HG03571 (cell line): ENCODE measurements around the gene TMEM53.
A peak's percentile ranks its signal among the peaks of the same experiment; 100 is the strongest.

ENCODE experiments used
- ATAC-seq: cut with Tn5 transposase; IDR thresholded peaks from one replicate; pipeline ENCODE4 v1.9.1; 2021; ENCODE audit not compliant: unreplicated experiment

The TMEM53 gene

DNA sequence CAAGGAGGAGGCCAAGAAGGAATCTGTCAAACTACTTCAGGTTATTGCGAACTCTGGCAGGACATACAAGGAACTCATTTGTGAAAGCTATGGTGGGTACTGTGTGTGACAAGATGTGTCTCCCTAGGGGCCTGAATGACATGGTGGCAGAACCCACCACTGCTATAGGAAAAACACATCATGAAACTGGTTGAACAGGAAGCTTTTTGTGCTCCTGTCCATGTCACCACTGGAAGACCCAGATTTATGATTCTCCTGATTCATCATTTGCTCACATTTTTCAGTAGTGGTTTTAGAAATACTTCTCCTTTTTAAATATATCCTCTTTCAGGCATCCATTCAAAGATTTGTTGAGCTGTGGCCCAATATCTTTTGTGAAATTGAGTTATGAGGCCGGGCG, 23.9 kb upstream of the TMEM53 start:
- ATAC-seq, result no peak

DNA sequence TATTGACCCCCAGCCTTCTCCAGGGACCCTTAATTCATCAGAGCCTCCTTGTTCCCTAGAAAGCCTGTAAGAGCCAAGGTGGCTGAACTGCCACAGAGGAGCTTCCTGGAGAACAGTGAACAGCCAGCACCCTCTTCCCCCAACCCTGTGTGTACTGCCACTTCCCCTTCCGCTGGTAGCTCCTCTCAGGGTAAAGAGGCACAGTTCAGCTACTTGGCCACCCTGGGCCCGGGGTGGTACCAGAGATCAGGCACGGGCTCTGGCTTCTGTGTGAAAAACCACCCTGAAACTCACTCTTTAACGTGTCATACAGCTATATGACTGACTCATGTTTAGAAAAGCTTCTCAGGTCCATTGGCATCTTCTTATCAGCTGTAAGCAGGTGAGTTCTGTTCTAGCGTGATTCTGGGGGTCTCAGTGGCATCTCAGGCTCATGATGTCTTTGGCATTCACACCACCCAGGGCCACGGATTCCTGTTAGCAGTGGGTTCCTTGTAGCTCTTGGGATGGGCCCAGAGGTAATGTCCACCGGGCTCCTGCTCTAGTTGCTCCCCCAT, 22.6 kb upstream of the TMEM53 start:
- ATAC-seq, result no peak

DNA sequence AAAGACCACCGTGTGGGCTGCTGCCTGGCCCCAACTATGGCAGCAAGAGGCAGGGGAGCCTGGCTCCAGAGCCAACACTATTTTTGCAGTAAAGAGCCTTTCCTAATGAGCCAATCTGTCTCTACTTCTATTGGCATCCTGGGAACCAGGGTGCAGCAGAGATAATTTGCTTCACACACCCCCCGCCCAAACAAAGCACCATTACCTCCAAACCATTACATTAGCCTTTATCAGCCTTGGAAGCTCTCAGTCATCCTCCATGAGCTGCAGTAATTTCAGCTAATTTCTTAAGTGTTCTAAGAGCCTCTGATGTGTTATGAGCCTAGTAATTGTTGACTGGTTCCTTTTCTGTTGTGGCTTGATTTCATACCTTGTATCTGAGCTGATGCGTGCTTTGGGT, 21.8 kb upstream of the TMEM53 start:
- ATAC-seq, result no peak

DNA sequence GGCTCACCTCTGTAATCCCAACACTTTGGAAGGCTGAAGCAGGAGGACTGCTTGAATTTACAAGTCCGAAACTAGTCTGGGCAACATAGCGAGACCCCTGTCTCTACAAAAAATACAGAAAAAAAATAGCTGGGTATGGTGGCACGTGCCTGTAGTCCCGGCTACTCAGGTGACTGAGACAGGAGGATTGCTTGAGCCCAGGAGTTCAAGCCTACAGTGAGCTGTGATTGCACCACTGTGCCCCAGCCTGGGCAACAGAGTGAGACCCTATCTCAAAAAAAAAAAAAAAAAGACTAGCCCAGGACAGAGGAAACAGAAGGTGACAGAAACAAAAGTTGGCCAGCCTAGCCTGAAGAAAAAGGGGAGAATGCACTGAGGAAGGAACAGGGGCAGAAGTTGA, 21.4 kb upstream of the TMEM53 start:
- ATAC-seq, result no peak

DNA sequence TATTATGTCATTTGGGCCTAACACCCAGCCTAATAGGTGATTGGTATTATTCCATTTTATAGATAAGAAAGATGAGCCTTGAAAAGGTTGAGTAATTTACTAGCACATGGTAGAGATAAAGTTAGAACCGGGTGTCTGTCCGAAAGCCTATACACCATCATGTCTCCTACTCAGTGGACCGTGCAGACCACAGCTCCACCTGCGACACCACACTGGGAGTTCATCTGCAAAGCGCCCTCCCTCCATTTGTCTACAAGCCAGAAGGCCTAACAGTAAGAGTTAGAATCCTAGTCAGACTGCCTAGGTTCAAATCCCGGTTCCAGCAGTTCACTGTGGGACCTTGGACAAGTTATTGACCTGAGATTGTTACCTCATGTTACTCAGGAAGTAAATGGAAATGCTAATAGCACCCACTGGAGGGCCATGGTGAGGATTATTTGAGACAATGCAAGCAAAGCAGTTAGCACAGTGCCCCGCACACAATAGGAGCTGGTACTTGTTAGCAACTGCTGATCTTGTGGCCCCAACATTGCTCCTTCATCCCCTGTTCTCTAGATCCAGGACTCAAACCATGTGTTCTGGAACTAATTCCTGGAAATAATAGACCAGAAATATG, 20.7 kb upstream of the TMEM53 start:
- peak; percentile 62 for ATAC-seq

DNA sequence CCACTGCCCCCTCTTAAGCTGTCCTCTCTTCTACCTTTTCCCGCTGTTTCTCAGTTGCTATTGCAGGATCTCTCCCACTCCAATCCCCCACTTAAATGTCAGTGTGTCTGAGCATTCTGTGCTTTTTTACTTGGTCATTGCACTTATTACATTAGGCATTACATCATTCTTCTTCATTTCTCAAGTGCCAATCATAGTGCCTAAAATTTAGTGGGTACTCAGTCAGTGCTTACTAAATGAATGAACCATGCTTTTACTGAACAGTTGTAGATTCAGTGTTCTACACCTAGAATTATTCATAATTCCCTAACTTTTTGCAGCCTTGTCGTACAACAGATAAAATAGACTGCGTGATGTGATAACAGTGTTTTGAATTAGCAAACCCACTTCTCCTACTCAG, 19.6 kb upstream of the TMEM53 start:
- no peak for ATAC-seq

DNA sequence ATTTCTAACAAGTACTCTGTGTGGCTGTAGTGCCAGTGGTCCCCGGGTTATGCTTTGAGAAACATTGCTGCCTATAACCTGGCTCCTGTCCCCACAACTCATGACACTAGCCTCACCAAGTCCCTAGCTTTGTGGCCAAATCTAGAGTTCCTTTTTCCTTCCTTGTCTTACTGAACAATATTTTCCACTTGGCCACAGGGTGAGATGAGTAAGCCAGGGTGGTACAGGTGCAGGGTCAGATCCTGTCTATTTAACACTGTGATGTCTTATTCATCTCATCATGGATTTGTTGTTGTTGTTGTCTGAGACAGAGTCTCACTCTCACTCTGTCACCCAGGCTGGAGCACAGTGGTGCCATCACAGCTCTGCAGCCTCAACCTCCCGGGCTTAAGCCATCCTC, 18.9 kb upstream of the TMEM53 start:
- ATAC-seq, result no peak

DNA sequence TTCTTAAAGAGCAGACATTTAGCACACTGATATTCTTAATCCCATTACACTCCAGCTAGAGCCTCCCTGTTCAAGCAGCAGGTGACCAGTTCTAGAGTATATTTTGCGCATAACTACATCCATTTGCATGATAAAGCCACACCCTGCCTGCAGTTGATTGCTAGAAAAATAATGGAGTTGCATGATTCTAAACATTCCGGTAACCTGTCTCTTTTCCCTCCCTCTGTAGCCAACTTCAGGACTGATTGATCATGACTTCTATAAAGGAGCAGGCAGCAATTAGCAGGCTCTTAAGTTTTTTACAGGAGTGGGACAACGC, 15.1 kb upstream of the TMEM53 start:
- ATAC-seq, result no peak

DNA sequence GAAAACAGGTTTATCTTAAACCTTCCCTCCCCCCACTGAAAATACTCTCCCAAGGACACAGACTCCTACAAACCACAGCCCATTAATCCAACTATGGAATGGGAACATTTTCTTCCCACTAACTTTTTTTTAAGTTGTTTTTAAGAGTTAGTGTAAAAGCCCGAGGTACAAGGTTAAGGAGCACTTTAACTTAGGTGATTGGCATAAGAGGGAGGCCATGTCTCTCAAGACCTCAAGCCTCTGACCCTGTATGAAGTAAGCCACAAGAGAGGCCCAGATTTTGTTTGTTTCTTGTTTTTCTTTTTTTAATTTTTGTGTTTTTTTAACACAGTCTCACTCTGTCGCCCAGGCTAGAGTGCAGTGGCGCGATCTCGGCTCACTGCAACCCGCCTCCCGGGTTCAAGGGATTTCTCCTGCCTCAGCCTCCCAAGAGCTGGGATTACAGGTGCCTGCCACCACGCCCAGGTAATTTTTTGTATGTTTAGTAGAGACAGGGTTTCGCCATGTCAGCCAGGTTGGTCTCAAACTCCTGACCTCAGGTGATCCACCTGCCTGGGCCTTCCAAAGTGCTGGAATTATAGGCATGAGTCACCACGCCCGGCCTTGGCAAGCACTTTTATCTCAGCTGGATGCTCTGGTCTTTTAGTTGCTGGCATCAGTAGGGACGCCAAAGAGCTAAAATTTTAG, 14.6 kb upstream of the TMEM53 start:
- ATAC-seq, result no peak

DNA sequence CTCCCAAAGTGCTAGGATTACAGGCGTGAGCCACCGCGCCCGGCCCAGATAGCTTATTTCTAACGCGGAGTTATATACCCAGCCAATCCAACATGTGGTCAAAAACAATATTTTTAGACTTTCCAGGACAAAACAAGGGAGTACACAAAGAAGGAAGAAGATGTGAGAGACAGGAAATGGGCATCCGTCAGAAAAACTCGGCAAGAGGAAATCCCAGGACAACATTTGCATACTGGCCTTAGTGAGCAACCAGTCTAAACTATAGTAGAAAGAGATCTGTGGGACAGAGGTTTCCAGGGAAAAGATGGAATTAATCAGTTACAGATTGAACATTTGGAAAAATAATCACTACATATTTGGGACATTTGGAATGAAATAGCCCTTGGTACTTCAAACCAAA, 11.6 kb upstream of the TMEM53 start:
- no peak for ATAC-seq

DNA sequence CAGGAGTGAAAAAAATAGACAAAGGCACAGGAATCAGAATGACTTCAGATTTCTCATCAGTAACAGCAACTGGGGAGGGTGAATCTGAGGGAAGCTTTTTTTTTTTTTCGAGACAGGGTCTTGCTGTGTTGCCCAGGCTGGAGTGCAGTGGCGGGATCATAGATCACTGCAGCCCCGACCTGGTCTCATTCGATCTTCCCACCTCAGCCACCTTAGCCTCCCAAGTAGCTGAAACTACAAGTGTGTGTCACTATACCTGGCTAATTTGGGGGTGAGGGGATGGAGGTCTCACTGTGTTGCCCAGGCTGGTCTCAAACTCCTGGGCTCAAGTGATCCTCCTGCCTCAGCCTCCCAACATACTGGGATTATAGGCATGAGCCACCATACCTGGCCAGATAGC, 10.9 kb upstream of the TMEM53 start:
- no peak for ATAC-seq

DNA sequence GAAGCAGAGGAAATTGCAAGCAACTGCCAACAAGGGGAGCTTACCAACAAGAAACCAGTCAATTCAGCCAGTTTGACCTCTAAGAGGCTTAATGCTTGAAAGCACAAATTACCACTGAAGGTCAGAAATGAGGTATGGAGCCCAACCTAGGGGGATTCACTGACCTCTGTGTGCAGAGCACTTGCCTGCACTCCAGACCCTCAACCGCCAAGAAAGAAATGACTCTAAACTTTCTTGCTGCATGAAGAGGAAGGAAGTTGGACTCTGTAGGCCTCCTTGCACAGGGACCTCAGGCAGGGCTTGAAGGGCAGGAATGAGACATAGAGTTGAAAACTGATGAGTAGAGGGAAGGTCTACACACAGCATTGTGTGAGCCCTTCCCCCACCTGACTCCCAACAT, 10.2 kb upstream of the TMEM53 start:
- peak; percentile 84 for ATAC-seq

DNA sequence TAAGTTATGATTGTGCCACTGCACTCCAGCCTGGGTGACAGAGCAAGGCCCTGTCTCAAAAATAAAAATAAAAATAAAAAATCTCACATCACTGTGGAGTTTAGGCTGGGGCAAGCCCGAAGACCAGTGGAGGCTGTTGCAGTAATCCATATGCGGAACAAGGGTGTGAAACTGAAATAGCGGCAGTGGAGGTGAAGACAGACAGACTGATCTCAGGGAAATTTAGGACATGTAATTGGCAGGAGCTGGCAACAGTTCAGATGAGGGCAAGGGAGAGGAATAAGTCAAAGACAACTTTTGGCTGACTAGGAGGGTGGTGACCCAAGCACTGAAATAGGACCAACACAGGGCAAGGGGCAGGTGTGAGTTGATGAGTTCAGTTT, 8.6 kb upstream of the TMEM53 start:
- no peak for ATAC-seq

DNA sequence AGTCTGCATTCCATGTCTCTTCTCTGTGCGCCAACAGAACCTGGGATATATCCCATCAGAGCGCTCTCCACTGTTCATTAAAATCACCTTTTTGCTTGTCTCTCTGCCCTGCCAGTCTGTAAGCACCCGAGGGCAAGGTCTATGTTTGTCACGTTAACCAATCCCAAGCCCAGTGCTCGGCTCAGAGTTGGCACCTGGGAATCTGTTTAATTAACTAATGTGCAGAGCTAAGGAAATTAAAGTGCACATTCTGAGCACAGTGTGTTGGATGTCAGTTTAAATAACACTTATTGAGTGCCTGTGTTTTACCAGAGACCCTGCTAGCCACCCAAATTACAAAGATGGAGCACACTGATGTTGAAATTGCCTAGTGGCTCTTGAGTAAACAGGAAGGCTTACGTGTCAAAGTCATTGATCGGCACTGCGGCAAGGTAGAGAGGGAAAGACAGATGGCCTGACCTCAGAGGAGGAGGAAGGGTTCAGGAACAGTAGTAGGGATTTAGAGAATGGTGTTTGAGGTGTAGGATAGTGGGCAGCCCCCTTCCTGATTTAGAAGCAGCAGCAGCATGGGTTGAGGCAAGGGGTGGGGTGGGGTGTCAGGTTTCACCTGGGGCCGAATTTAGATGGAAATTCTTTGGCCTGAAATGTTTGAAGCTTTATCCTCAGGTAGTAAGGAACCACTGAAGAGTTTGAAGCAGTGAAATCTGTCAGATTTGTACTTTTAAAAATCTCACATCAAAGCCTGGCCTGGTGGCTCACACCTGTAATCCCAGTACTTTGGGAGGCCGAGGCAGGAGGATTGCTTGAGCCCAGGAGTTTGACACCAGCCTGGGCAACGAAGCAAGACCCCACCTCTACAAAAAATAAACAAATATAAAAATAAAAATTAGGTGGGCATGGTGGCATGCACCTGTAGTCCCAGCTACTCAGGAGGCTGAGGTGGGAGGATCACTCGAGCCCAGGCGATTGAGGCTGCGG, 7.9 kb upstream of the TMEM53 start:
- no peak for ATAC-seq

DNA sequence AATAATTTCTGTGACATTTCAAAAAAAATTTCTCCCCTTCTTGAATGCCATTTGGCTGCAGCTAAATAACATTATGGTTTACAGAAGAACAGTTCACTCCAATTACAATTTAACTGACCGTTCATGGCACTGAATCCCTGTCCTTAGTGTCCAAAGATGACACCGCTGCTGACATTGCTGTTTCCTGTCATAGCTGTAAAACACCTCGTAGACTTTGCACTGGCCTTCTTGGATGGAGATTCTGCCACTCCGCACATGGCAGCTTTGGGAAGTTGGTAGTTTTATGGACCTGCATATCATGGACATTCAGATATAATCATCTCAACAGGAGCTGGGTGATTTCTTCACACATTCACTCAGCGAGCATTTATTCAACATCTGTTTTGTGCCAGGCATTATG, 5.2 kb upstream of the TMEM53 start:
- ATAC-seq, result no peak

DNA sequence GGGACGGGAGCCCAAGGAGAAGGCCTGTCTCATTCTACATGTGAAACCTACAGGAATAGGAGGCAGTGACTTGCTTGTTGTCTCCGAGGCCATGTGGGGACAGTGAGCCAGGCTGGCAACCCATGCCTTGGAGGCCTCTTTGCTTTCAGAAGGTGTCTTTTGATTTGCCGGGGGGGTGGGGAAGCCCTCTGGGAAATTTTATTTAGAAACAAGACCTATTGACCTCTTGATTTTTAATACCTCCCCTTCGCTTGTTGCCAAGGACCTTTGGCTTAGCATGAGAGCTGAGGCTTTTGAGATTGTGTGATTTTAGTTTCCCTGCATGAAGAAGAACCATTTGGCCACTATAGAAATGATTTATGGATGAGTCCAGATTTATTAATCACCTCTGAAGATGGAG, 4.3 kb upstream of the TMEM53 start:
- ATAC-seq, result no peak

DNA sequence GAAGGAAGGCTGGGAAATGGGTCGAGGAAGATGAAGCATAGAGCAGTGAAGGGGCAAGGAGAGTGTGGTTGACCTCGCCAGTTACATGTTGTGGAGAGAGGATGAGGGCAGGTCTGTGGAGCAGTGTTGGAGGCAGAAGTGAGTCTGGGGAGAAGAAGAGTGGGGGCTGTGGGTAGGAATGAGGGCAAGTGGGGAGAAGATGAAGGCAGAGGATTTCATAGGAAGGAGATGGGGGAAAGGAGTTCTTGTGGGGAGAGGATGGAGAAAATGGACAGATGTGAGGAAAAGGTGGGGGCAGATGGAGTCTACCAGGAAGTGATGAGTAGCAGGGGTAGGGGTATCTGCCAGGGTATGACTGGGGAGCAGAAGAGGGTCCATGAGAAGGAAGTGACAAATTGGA, 3.8 kb upstream of the TMEM53 start:
- ATAC-seq, result no peak

DNA sequence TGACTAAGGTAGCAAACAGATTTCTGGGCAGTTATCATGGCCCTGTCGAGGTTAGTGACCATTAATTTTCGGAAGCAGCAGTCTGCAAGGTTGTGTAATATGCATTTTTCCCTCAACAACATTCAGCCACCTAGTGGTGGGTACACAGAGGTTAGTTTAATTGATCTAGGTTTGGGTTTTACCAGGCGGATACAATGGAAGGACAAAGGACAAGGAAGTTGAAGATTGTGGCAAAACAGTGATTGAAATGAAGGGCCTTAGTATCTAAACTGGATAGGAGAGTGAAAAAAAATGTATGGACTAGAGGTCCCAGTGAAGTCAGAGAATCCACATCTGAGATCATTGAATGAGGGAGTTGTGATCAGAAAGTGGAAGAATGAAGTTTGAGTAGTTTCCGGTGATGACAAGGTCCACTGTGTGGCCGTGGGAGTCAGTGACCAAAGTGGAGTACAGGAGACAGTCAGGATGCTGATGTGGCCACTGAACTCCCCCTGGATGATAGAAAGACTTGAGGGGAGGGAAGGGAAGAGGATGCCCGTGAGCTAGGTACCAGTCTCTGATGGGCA, 3.0 kb upstream of the TMEM53 start:
- ATAC-seq, result no peak

DNA sequence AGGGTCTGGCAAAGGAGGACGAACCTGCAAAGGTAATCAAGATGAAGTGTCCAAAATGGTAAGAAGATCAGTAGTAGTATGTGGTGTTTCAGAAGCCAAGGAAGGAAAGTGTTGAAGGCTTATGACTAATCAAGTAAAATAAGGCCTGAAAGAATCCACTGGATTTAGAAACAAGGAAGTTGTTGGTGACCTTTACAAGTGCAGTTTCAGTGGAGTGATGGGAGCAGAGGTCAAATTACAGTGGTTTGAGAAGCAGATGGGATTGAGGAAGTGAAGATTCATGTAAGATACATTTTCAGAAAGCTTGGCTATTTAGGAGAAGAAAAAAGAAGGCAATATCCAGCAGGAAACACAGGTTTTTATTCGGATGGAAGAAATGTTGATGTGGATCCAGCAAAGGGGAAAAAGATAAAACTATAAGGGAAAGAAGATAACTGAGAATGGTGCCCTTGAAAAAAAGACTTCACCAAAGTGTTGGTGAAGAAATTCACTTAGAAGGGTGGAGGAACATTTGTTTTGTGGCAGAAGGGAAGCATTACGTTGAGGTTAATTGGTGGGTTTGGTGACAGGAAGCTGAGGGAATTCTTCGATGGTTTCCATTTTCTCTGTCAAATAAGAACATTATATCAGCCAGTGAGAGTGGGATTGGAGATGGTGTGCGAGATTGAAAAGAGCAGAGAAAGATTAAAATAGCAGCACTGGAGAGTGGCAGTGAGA, 2.4 kb upstream of the TMEM53 start:
- ATAC-seq, result no peak

DNA sequence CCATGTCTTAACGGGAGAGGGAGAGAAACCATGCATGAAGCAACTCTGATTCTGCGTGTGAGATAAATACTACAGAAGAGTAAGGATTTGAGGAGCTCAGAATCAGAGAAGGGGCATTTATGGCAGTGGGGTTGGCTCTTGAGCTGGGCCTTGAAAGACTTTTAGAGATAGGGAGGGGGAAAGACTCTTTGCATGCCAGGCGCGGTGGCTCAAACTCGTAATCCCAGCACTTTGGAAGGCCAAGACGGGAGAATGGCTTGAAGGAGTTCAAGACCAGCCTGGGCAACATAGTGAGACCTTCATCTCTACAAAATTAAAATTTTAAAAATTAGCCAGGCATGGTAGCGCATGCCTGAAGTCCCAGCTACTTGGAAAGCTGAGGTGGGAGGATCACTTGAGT, 905 bp upstream of the TMEM53 start:
- no peak for ATAC-seq

DNA sequence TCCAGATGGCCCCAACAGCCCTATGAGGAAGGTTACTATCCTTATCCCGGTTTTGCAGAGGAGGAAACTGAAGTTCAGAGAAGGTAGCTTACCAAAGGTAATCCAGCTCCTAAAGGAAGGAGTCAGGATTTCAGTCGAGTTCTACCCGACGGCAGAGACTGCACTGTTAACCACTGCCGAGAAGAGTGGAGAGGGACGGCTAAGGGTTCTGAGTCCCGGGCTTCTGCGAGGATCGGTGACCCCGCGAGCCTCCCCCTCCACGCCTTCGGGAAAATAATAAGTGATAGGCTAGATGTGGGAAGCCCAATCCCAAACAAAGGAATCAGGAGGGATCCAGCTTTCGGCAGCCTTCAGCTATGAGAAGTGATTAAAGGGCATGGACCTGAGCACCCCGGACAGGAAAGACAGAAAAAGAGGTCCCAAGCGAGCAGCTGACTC, 587 bp downstream of the TMEM53 start:
- ATAC-seq, result peak; percentile 4
